Ovary (tissue), 9 donors: ENCODE results near the gene EPB41L2. TPM values are rescaled to one million over a fixed set of nuclear protein-coding genes. Genes with fewer than 3 reads are reported as not detected.

Source experiments
- DNase-seq, 5 donors: peaks; one replicate each; pipeline ENCODE4 v3.0.0-alpha.2; 2019 to 2020
- H3K27ac ChIP-seq, 2 donors: fragments of 200-600 bp; one replicate each; pipeline versions ENCODE4 v1.5.1 to v1.8.0; 2019 to 2022
- H3K27me3 ChIP-seq: fragments of 200-600 bp; one replicate; pipeline ENCODE4 v1.8.0; 2022
- H3K36me3 ChIP-seq: fragments of 200-600 bp; sonication (generic); one replicate; pipeline ENCODE4 v1.5.1; 2019
- H3K4me1 ChIP-seq: one replicate; pipeline ENCODE4 v1.8.1; 2013; ENCODE audit warnings: mild to moderate bottlenecking, moderate library complexity; ENCODE audit not compliant: insufficient read depth
- H3K4me3 ChIP-seq: fragments of 200-600 bp; sonication (generic); one replicate; pipeline ENCODE4 v1.5.1; 2017
- H3K9me3 ChIP-seq, 2 donors: fragments of 200-600 bp in 1 of 2; sonication (generic) in 1 of 2; one replicate each; pipeline versions ENCODE4 v1.5.1 to v1.8.1; 2013 to 2019; ENCODE audit warnings: mild to moderate bottlenecking in 1 of 2, moderate library complexity in 1 of 2
- EP300 ChIP-seq: sonication (generic); formaldehyde crosslinking; IDR thresholded peaks from one replicate; pipeline ENCODE4 v1.6.1; 2017; ENCODE audit warnings: antibody characterized with exemption
- POLR2A ChIP-seq: fragments of 450-650 bp; IDR thresholded peaks from one replicate; pipeline ENCODE4 v1.6.1; 2017; ENCODE audit warnings: antibody characterized with exemption, mild to moderate bottlenecking, moderate library complexity
- WGBS, 3 donors: extraction: QIAGEN DNeasy Blood & Tissue Kit in 1 of 3; methylation state at CpG; one replicate each; pipeline versions ENCODE4 v1.1.5 to v1.1.7; 2013 to 2017; 5-methylcytosine and 5-hydroxymethylcytosine counted together
- intact Hi-C, 4 donors: fragments of 100-400 bp; cut with DNase I; formaldehyde crosslinking; loops; one replicate each; pipeline versions ENCODE4 v1.11.0 to v1.15.1; 2022 to 2023
- polyA plus RNA-seq, 2 donors: library from polyadenylated mRNA; stranded (reverse); fragments of 200-250 nt in 1 of 2; fragments of 350-450 nt in 1 of 2; fragmentation: Illumina TruSeq in 1 of 2; extraction: RNeasy Lipid Tissue Mini Kit (QIAGEN cat#74804) in 1 of 2; gene quantifications; one replicate each; pipeline ENCODE4 v1.2.3, GENCODE V29; 2013 to 2014
- total RNA-seq, 7 donors: library from RNA; depleted of rRNA in 2 of 7; stranded (reverse); fragments of >200 nt in 2 of 7; fragmentation: NEBNext Ultra II Directional in 3 of 7; extraction: Animal tissue kit (Norgen Biotek cat#: 25700) in 3 of 7; gene quantifications; one replicate each; pipeline versions ENCODE4 v1.1.0 to v1.2.4, GENCODE V29; 2016 to 2023
- TF ChIP-seq, protein P1 (sequence below), 3 donors: fragments of 450-650 bp in 2 of 3; fragments of 200-600 bp in 1 of 3; IDR thresholded peaks; one replicate each; pipeline versions ENCODE4 v1.5.1 to v1.8.0; 2016 to 2022; ENCODE audit warnings: antibody characterized with exemption in 3 of 3, mild to moderate bottlenecking in 1 of 3
- donor health status: DM: no; HTN: no; CAD: no; lungs with moderate emphysema.
- donor health status: DM: no; HTN: no; CAD: no.
- donor health status: Bipolar disorder and iron deficiency.
- donor health status: DM: yes; HTN: yes; CAD: no.
- donor health status: DM: no; HTN: no; CAD: no.
- donor health status: DM: yes; HTN: yes; CAD: no.

EPB41L2 gene
- total and polyA plus RNA-seq, 9 donors, result 49.8 to 294 (median 204) TPM

DNA sequence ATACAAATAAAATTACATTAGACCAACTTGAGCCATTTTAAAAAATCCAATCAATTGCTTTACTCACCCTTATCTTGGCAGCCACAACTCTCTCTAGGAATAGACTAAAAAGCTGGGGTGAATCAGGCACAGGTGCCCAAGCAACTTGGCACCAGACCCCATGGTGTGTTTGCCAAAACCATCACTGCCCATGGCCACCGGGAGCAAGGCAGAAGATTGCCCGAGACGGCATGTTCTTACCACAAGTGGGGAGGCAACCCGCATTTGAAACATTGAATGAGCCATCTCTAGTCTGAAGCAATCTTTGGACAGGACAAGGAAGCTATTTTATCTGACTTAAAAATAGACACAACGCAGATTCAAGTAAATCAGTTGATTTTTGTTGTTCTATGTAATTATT, 166.8 kb downstream of the EPB41L2 start:
- no peak for DNase-seq
- Histone ChIP-seq H3K27me3 (no peaks in the 10 kb centered on the region), H3K4me3 (no peak overlapping the region), H3K9me3 (no peaks in the 10 kb centered on the region), H3K36me3 (no peaks in the 10 kb centered on the region), H3K27ac (no peak overlapping the region), H3K4me1 (no peaks in the 10 kb centered on the region)
- WGBS, 3 donors, result 77 to 83% (median 79%) methylated on average over 5 of the region's 5 CpGs
- intact Hi-C loops, result no loop called here
- TF ChIP-seq EP300, result no peak
- no peak for TF ChIP-seq POLR2A
- TF ChIP-seq, protein P1, sequence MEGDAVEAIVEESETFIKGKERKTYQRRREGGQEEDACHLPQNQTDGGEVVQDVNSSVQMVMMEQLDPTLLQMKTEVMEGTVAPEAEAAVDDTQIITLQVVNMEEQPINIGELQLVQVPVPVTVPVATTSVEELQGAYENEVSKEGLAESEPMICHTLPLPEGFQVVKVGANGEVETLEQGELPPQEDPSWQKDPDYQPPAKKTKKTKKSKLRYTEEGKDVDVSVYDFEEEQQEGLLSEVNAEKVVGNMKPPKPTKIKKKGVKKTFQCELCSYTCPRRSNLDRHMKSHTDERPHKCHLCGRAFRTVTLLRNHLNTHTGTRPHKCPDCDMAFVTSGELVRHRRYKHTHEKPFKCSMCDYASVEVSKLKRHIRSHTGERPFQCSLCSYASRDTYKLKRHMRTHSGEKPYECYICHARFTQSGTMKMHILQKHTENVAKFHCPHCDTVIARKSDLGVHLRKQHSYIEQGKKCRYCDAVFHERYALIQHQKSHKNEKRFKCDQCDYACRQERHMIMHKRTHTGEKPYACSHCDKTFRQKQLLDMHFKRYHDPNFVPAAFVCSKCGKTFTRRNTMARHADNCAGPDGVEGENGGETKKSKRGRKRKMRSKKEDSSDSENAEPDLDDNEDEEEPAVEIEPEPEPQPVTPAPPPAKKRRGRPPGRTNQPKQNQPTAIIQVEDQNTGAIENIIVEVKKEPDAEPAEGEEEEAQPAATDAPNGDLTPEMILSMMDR (IDR thresholded peaks at IDR 0.05), result no peak

DNA sequence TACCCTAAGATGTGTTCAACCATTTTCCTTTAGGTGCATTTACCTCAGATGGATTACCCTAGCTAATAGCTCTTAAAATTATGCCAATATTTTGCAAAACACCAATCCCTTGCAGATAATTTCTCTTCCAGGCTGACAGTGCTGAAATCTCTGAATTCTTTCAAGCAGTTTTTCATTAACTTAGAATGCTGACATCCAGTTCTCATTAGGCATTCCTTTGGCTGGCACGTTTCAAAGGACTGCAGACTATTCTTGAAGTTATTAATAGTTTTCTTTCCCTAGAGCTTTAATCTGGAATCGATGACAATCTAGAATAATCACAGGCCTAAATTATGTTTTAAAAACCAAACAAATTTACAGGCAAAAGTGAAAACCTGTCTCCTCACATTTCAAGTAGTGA, 167.5 kb downstream of the EPB41L2 start:
- Histone ChIP-seq H3K36me3 (no peaks in the 10 kb centered on the region), H3K27me3 (no peaks in the 10 kb centered on the region), H3K4me1 (no peaks in the 10 kb centered on the region), H3K4me3 (no peak overlapping the region), H3K27ac (no peak overlapping the region), H3K9me3 (no peaks in the 10 kb centered on the region)
- intact Hi-C loops, result no loop called here
- WGBS, 3 donors, result 17 to 27% (median 25%) methylated on average over 2 of the region's 2 CpGs
- TF ChIP-seq, protein P1 (IDR thresholded peaks at IDR 0.05), result no peak
- TF ChIP-seq POLR2A, result no peak
- TF ChIP-seq EP300, result no peak
- DNase-seq, result no peak

DNA sequence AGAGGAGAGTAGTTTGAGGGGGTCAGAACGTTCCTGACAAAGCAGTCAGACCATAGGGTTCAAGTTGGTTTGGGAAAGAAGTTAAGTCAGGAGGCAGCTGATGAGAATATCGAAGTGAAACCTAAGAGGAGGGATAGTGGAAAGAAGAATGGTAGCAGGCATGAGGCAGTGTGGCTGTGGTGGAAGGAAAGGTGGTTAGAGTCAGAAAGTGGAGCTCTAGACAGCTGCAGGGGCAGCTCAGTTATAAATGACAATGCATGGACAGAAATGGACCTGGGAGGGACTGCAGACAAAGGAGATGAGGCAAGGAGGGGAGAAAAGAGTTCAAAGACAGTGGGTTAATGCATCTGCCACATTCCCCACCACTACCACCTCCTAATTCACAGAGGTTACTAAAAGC, 169.3 kb downstream of the EPB41L2 start:
- WGBS, 3 donors, result 77 to 83% (median 80%) methylated on average over 2 of the region's 2 CpGs
- DNase-seq, result no peak
- Histone ChIP-seq H3K27me3 (no peaks in the 10 kb centered on the region), H3K36me3 (no peaks in the 10 kb centered on the region), H3K4me1 (no peaks in the 10 kb centered on the region), H3K4me3 (no peak overlapping the region), H3K27ac (no peak overlapping the region), H3K9me3 (no peaks in the 10 kb centered on the region)
- intact Hi-C loops, result loop anchor here in 1 of 4 donors (5.0 kb wide), 1 partner anchor 169 kb away; the partner anchor contains the start of gene EPB41L2
- no peak for TF ChIP-seq POLR2A
- no peak for TF ChIP-seq EP300
- TF ChIP-seq, protein P1 (IDR thresholded peaks at IDR 0.05), result no peak

DNA sequence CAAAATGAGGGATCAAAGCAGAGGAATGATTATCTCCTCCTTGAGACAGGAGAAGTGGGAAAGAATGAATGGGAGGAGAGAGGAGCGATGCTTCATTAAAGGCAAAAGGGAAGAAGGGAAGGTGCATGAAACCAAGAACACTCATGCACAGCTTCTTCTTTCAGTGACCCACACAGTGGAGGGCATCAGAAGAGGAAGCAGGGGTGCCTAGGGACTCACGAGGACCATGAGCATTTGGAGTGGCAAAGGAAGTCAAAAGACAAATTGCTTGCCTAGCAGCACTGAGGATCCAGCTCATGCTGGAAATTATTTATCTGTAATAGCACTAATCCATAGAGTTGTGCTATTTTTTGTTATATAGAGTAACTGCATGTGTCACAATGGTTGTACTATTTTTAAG, 169.8 kb downstream of the EPB41L2 start:
- DNase-seq, result no peak
- intact Hi-C loops, result loop anchor here in 1 of 4 donors (5.0 kb wide), 1 partner anchor 169 kb away; the partner anchor contains the start of gene EPB41L2
- no peak overlapping the region for H3K4me3 ChIP-seq
- H3K27ac ChIP-seq, result no peak overlapping the region
- TF ChIP-seq, protein P1 (IDR thresholded peaks at IDR 0.05), result no peak
- TF ChIP-seq POLR2A (no peak), EP300 (no peak)
- 87 to 94% (median 88%) methylated on average over 2 of the region's 2 CpGs for WGBS, 3 donors
- H3K36me3 ChIP-seq, result no peaks in the 10 kb centered on the region
- H3K27me3 ChIP-seq, result no peaks in the 10 kb centered on the region
- no peaks in the 10 kb centered on the region for H3K9me3 ChIP-seq
- H3K4me1 ChIP-seq, result no peaks in the 10 kb centered on the region
